Motor neuron (in vitro differentiated cells): Measurements from ENCODE around the gene KIF21A. TPM values are rescaled to one million over a fixed set of nuclear protein-coding genes. Genes with fewer than 3 reads are reported as not detected.

Experiments
- ATAC-seq, 8 experiments: fragments of 200-7000 bp; cut with Tn5 transposase; replicated peaks in 6 of 8; 2 replicates each; pipeline ENCODE4 v1.8.0; 2021; ENCODE audit warnings: mild to moderate bottlenecking in 8 of 8, moderate library complexity in 8 of 8
- H3K27ac ChIP-seq, 2 donors: fragments of 250-450 bp; sonication (Bioruptor Pico); 2 replicates each; pipeline ENCODE4 v1.9.0; 2021; ENCODE audit warnings: antibody characterized with exemption in 2 of 2, mild to moderate bottlenecking in 2 of 2, moderate library complexity in 1 of 2
- H3K4me1 ChIP-seq, 2 donors: fragments of 250-450 bp; sonication (Bioruptor Pico); replicated peaks in 1 of 2; 2 replicates each; pipeline ENCODE4 v1.6.1; 2021; ENCODE audit warnings: antibody characterized with exemption in 2 of 2, mild to moderate bottlenecking in 2 of 2, moderate library complexity in 1 of 2
- H3K4me3 ChIP-seq, 5 donors: fragments of 250-450 bp; sonication (Bioruptor Pico); 2 replicates each; pipeline ENCODE4 v1.9.0; 2021; ENCODE audit warnings: antibody characterized with exemption in 5 of 5, mild to moderate bottlenecking in 5 of 5, moderate library complexity in 4 of 5
- WGBS, 10 experiments: fragments of 450-650 bp; shearing (Covaris generic); methylation state at CpG; one replicate each; pipeline ENCODE4 v1.0.0; 2022; 5-methylcytosine and 5-hydroxymethylcytosine counted together
- in situ Hi-C, 9 experiments: fragments of 400-800 bp; cut with MboI; loops; one replicate each; pipeline ENCODE4 v1.15.0; 2021; ENCODE audit warnings: low sequenced_read_pairs in 9 of 9, low pct_unique_long_range_greater_than_20kb in 2 of 9; ENCODE audit not compliant: unreplicated experiment in 9 of 9
- total RNA-seq, 8 experiments: library from RNA; unstranded; fragments of 300-600 nt; gene quantifications; 2 replicates each; pipeline versions ENCODE4 v1.2.3 to v1.2.4, GENCODE V29; 2022

KIF21A gene
- total RNA-seq, 8 experiments from 2014 or later: 4.6 to 96.4 (median 84.1) TPM

GRCh38 chr12:39272871-39273655 is 169.9 kb downstream of the KIF21A start:
- H3K27ac ChIP-seq: no peak overlapping the region
- peak; percentile 25 to 87 (median 58) for ATAC-seq
- WGBS, 10 experiments: 19 to 56% (median 37%) methylated on average over 4 to 8 of the region's 8 CpGs
- no peak overlapping the region for H3K4me3 ChIP-seq
- H3K4me1 ChIP-seq: peaks cover 5 to 7% of the 10 kb centered on the region in 2 donors
- in situ Hi-C loops: loop anchor here in 4 of 9 experiments (10.0 to 25.0 kb wide), 3 partner anchors 358 to 936 kb away; partner anchors contain the start of gene CPNE8 (in 2 of the 4)

- Histone ChIP-seq H3K4me1 (peaks cover 0 to 5% of the 10 kb centered on the region in 2 donors), H3K27ac (no peak overlapping the region), H3K4me3 (no peak overlapping the region)
- peak in 3 of 8 experiments; percentile 68 to 85 (median 81) for ATAC-seq
- WGBS, 10 experiments: 0 to 100% (median 75%) methylated on average over 1 to 5 of the region's 5 CpGs; no CpG with 5 or more reads in 1 of the 10 experiments
- in situ Hi-C loops: loop anchor here in 3 of 9 experiments (25.0 kb wide), 2 partner anchors 357 to 932 kb away; partner anchors contain the start of gene CPNE8 (in 2 of the 3)
Measured at GRCh38 chr12:39269492-39269891, 173.4 kb downstream of the KIF21A start.

- ATAC-seq: no peak
- in situ Hi-C loops: loop anchor here in 3 of 9 experiments (25.0 kb wide), 2 partner anchors 356 to 931 kb away; partner anchors contain the start of gene CPNE8 (in 2 of the 3)
Measured at GRCh38 chr12:39267886-39268285, 175.0 kb downstream of the KIF21A start.

GRCh38 chr12:39252628-39253027 is 190.3 kb downstream of the KIF21A start:
- WGBS, 10 experiments: 0 to 100% (median 20%) methylated on average over 1 of the region's 1 CpG; no CpG with 5 or more reads in 3 of the 10 experiments
- Histone ChIP-seq H3K4me3 (no peak overlapping the region), H3K4me1 (no peaks in the 10 kb centered on the region), H3K27ac (no peak overlapping the region)
- in situ Hi-C loops: loop anchor here in 3 of 9 experiments (25.0 kb wide), 2 partner anchors 340 to 915 kb away; partner anchors contain the start of gene CPNE8 (in 2 of the 3)
- no peak for ATAC-seq

More at GRCh38 chr12:39267886-39268285, 175.0 kb downstream of the KIF21A start:
- no peak overlapping the region for H3K27ac ChIP-seq
- no peak overlapping the region for H3K4me3 ChIP-seq
- H3K4me1 ChIP-seq: peaks cover 0 to 3% of the 10 kb centered on the region in 2 donors
- WGBS, 10 experiments: 22 to 100% (median 71%) methylated on average over 1 of the region's 1 CpG; no CpG with 5 or more reads in 1 of the 10 experiments

Other genes with a start within 250 kb of the KIF21A start
- 1 to 10 TPM in 1 of 8 experiments, under 1 TPM in 5, not detected in 2; 0.05 to 3.2 (median 0.28) TPM for gene ABCD2, start 176.7 kb upstream of the KIF21A start, total RNA-seq